Uterus (tissue), 4 donors: ENCODE measurements around the gene RABAC1. TPM values are rescaled to one million over a fixed set of nuclear protein-coding genes. Genes with fewer than 3 reads are reported as not detected.
"Not testable (repeated sequence)": the region's sequence is repeated elsewhere in the genome, so short reads cannot be mapped to it uniquely, and the experiment has no call there.

ENCODE experiments used
- DNase-seq, 2 donors: peaks; one replicate each; pipeline ENCODE4 v3.0.0-alpha.2; 2019 to 2020
- H3K27ac ChIP-seq, 2 donors: fragments of 200-600 bp; sonication (generic); 1 replicate in 1 of 2; 2 replicates in 1 of 2; pipeline ENCODE4 v1.5.1; 2016 to 2018
- H3K27me3 ChIP-seq, 2 donors: fragments of 200-600 bp; sonication (generic); one replicate each; pipeline ENCODE4 v1.5.1; 2018 to 2019; ENCODE audit warnings: control low read depth in 1 of 2
- H3K36me3 ChIP-seq, 2 donors: fragments of 200-600 bp; sonication (generic); one replicate each; pipeline ENCODE4 v1.5.1; 2019; ENCODE audit warnings: control low read depth in 1 of 2
- H3K4me1 ChIP-seq, 2 donors: fragments of 200-600 bp; sonication (generic); one replicate each; pipeline ENCODE4 v1.5.1; 2018 to 2019; ENCODE audit warnings: control low read depth in 1 of 2
- H3K4me3 ChIP-seq, 2 donors: fragments of 200-600 bp; sonication (generic); 1 replicate in 1 of 2; 2 replicates in 1 of 2; pipeline ENCODE4 v1.5.1; 2018 to 2019; ENCODE audit warnings: mild to moderate bottlenecking in 1 of 2
- H3K9me3 ChIP-seq, 2 donors: fragments of 200-600 bp; sonication (generic); one replicate each; pipeline ENCODE4 v1.5.1; 2019; ENCODE audit warnings: control low read depth in 1 of 2
- CTCF ChIP-seq, 4 experiments: fragments of 200-600 bp in 2 of 4; fragments of 450-650 bp in 2 of 4; sonication (generic) in 2 of 4; IDR thresholded peaks; one replicate each; pipeline ENCODE4 v1.5.1; 2016 to 2019; ENCODE audit warnings: antibody characterized with exemption in 4 of 4, mild to moderate bottlenecking in 2 of 4, moderate library complexity in 1 of 4
- POLR2A ChIP-seq, 2 donors: fragments of 450-650 bp; IDR thresholded peaks; one replicate each; pipeline ENCODE4 v1.6.1; 2016; ENCODE audit warnings: antibody characterized with exemption in 2 of 2, mild to moderate bottlenecking in 1 of 2, moderate library complexity in 1 of 2
- intact Hi-C: fragments of 100-400 bp; cut with DNase I; formaldehyde crosslinking; loops from one replicate; pipeline ENCODE4 v1.15.1; 2023; ENCODE audit warnings: low total_unique reads
- total RNA-seq, 4 donors: library from RNA; depleted of rRNA in 3 of 4; stranded (reverse); fragments of >200 nt in 3 of 4; gene quantifications; one replicate each; pipeline versions ENCODE4 v1.1.0 to v1.2.4, GENCODE V29; 2014 to 2023
- donor health status: DM: yes; HTN: yes; CAD: no.

Gene RABAC1
- total RNA-seq, 4 donors from 2014 or later, result 83.0 to 223 (median 178) TPM

GRCh38 chr19:41918653-41919244 lies 40.4 kb downstream of the RABAC1 start:
- Histone ChIP-seq H3K27ac (no peak overlapping the region), H3K9me3 (no peaks in the 10 kb centered on the region), H3K27me3 (peaks cover 8 to 54% of the 10 kb centered on the region in 2 donors), H3K4me3 (no peak overlapping the region), H3K36me3 (no peaks in the 10 kb centered on the region), H3K4me1 (no peaks in the 10 kb centered on the region)
- intact Hi-C loops, result no loop called here
- no peak for DNase-seq
- no peak for TF ChIP-seq CTCF (IDR thresholded peaks at IDR 0.05)
- TF ChIP-seq POLR2A (IDR thresholded peaks at IDR 0.05), result no peak

DNA sequence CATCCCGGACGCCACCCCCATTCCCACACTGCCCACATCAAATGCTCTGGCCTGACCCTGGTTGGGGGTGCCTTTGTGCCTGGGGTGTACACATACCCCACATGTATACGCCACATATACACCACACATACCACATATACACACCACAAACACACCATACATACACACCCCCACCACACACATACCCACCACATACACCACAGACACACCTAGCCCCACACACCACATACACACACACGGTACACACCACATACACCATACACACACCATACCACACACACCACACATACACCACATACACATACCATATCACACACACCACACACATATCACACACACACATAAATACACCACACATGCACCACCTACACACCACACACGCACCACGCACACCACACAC lies 41.0 kb downstream of the RABAC1 start:
- Histone ChIP-seq H3K27me3 (peaks cover 10 to 54% of the 10 kb centered on the region in 2 donors), H3K36me3 (no peaks in the 10 kb centered on the region), H3K4me1 (no peaks in the 10 kb centered on the region), H3K27ac (no peak overlapping the region), H3K9me3 (no peaks in the 10 kb centered on the region), H3K4me3 (no peak overlapping the region)
- intact Hi-C loops, result no loop called here
- DNase-seq, result no peak
- TF ChIP-seq CTCF (IDR thresholded peaks at IDR 0.05), result no peak
- TF ChIP-seq POLR2A (IDR thresholded peaks at IDR 0.05), result no peak

GRCh38 chr19:41917676-41918075 lies 41.4 kb downstream of the RABAC1 start:
- TF ChIP-seq POLR2A (IDR thresholded peaks at IDR 0.05), result no peak
- Histone ChIP-seq H3K27me3 (peaks cover 15 to 55% of the 10 kb centered on the region in 2 donors), H3K36me3 (no peaks in the 10 kb centered on the region), H3K4me3 (no peak overlapping the region), H3K27ac (no peak overlapping the region), H3K4me1 (no peaks in the 10 kb centered on the region), H3K9me3 (no peaks in the 10 kb centered on the region)
- intact Hi-C loops, result no loop called here
- DNase-seq, result no peak

DNA sequence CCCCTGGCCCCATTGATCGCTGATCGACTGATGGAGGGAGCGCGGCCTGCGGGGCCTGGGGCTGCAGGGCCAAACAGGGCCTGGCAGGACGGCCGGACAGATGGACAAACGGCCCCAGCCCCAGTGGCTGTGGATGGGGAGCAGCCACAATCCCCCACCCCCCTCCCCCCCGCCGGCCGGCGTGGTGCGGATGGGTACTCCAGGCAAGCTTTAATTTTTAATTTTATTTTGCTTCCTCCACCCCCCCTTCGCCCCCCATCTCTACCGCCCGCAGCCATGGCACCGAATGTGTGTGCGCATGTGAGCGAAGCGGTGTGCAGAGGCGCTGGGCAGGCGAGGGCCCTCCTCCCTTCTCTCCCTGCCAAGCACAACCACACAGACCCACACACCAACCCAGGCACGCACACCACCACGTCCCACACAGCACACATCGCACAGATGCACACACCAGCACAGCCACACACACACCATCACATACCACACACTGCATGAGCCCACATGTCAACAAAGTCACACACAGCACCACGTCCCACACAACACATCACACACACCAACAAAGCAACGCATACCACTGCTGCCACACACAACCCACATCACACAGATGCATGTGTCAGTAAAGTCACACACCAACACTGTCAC lies 43.2 kb downstream of the RABAC1 start:
- TF ChIP-seq CTCF (IDR thresholded peaks at IDR 0.05), result no peak
- TF ChIP-seq POLR2A (IDR thresholded peaks at IDR 0.05), result no peak
- H3K27me3 ChIP-seq, result peaks cover 16 to 48% of the 10 kb centered on the region in 2 donors
- intact Hi-C loops, result no loop called here
- H3K4me1 ChIP-seq, result no peaks in the 10 kb centered on the region
- H3K36me3 ChIP-seq, result no peaks in the 10 kb centered on the region
- H3K4me3 ChIP-seq, result no peak overlapping the region
- no peaks in the 10 kb centered on the region for H3K9me3 ChIP-seq
- no peak overlapping the region for H3K27ac ChIP-seq
- DNase-seq, result no peak

GRCh38 chr19:41915021-41915775 lies 43.9 kb downstream of the RABAC1 start:
- Histone ChIP-seq H3K4me1 (no peaks in the 10 kb centered on the region), H3K36me3 (no peaks in the 10 kb centered on the region), H3K4me3 (no peak overlapping the region), H3K27ac (no peak overlapping the region), H3K9me3 (no peaks in the 10 kb centered on the region), H3K27me3 (peaks cover 16 to 43% of the 10 kb centered on the region in 2 donors)
- no peak for DNase-seq
- no peak for TF ChIP-seq CTCF (IDR thresholded peaks at IDR 0.05)
- TF ChIP-seq POLR2A (IDR thresholded peaks at IDR 0.05), result no peak
- intact Hi-C loops, result no loop called here

GRCh38 chr19:41914424-41914834 lies 44.7 kb downstream of the RABAC1 start:
- intact Hi-C loops, DNase-seq, H3K9me3 ChIP-seq, H3K36me3 ChIP-seq, H3K4me3 ChIP-seq, H3K27ac ChIP-seq, H3K4me1 ChIP-seq: not testable (repeated sequence)
- peaks cover 16 to 43% of the 10 kb centered on the region in 2 donors for H3K27me3 ChIP-seq
